Immature natural killer cell (primary cell): ENCODE results near the gene SLC8A1. TPM values are rescaled to one million over a fixed set of nuclear protein-coding genes. Genes with fewer than 3 reads are reported as not detected.

ENCODE experiments used
- DNase-seq, 3 donors: peaks; one replicate each; pipeline ENCODE4 v3.0.0; 2022; ENCODE audit warnings: mixed read lengths in 1 of 3
- H3K27ac Mint-ChIP-seq, 6 donors: one replicate each; pipeline ENCODE4 v1.8.0; 2020; ENCODE audit warnings: mixed read lengths in 6 of 6, mild to moderate bottlenecking in 5 of 6, inconsistent platforms in 4 of 6, moderate library complexity in 3 of 6
- H3K27me3 Mint-ChIP-seq, 3 donors: one replicate each; pipeline ENCODE4 v1.8.0; 2020 to 2021; ENCODE audit warnings: low read depth in 3 of 3, mild to moderate bottlenecking in 3 of 3, mixed read lengths in 3 of 3, moderate library complexity in 3 of 3, inconsistent platforms in 1 of 3
- H3K36me3 Mint-ChIP-seq, 3 donors: one replicate each; pipeline ENCODE4 v1.8.0; 2020; ENCODE audit warnings: mixed read lengths in 3 of 3, inconsistent platforms in 2 of 3, mild to moderate bottlenecking in 2 of 3
- H3K4me1 Mint-ChIP-seq, 2 donors: one replicate each; pipeline ENCODE4 v1.8.0; 2020; ENCODE audit warnings: inconsistent platforms in 2 of 2, mild to moderate bottlenecking in 2 of 2, mixed read lengths in 2 of 2, moderate library complexity in 1 of 2
- H3K4me3 Mint-ChIP-seq, 5 donors: one replicate each; pipeline ENCODE4 v1.8.0; 2020; ENCODE audit warnings: mild to moderate bottlenecking in 5 of 5, mixed read lengths in 5 of 5, inconsistent platforms in 3 of 5, moderate library complexity in 3 of 5
- H3K9me3 Mint-ChIP-seq, 6 donors: one replicate each; pipeline ENCODE4 v1.8.0; 2020; ENCODE audit warnings: mild to moderate bottlenecking in 6 of 6, mixed read lengths in 6 of 6, inconsistent platforms in 4 of 6, moderate library complexity in 3 of 6
- polyA plus RNA-seq, 3 donors: library from polyadenylated mRNA; unstranded; fragments of 300-500 nt; fragmentation: Illumina TruSeq; gene quantifications; one replicate each; pipeline ENCODE4 v1.2.3, GENCODE V29; 2021

Gene SLC8A1
- polyA plus RNA-seq, 3 donors from 2014 or later, result 0.01 to 0.34 (median 0.11) TPM

DNA sequence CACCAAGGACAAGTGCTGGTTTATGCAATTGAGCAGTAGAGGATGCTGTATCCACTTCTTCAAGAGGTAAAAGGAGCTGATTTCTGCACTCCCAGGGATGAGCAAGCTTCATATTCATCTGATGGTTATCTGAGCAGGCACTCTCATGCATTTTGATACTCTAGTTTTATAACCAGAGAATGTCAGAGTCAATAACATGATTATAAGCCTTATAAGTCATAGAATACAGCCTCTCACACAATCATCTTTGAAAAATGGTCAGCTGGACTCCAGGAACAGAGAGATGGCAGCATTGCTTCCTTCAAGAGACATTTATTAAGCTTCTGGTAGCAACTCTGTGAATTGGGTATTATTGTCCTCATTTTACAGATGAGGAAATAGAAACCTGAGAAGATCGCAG, 167.1 kb downstream of the SLC8A1 start:
- Mint-ChIP-seq H3K36me3 (no peaks in the 10 kb centered on the region), H3K4me1 (peaks cover 0 to 1% of the 10 kb centered on the region in 2 donors), H3K4me3 (no peak overlapping the region), H3K9me3 (peaks cover 0 to 2% (median 0%) of the 10 kb centered on the region in 6 donors), H3K27me3 (peaks cover 0 to 2% (median 0%) of the 10 kb centered on the region in 3 donors), H3K27ac (no peak overlapping the region)
- DNase-seq, result no peak

DNA sequence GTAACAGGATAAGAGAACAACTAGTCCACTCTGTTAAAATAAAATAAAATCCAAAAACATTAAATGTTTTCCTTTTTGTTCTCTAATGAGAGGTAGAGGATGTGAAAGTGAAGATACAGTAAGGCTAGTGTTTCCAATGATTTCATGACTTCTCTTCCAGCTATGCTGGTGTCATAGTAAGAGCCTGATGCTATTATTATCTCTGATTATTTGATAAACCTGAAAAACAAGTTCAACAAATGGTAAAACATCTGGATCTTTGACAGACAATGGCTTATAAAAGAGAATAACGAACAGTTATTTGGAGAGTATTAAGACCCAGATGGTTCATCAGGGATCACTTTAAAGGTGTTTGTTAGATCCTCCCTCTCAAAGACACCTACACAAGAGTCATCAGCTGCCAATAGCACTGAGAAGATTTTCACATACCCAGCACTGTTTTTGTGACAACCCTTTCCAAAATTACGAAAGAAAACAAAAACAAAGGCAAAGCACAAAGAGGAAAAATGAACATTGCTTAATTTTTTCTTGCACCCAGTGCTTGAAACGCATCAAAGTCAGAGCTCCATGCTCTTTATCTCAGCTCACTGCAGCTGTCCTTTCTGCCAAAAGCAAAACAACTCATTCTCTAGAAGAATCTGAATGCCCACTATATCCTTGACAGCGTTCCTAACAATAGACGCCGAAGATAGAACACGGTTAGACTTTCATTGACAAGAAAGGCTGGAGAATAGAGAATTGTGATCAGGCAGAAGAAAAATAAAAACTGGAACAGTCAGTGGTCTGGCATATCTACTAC, 168.6 kb downstream of the SLC8A1 start:
- H3K36me3 Mint-ChIP-seq, result no peaks in the 10 kb centered on the region
- H3K9me3 Mint-ChIP-seq, result peaks cover 0 to 2% (median 0%) of the 10 kb centered on the region in 6 donors
- no peak overlapping the region for H3K27ac Mint-ChIP-seq
- no peaks in the 10 kb centered on the region for H3K4me1 Mint-ChIP-seq
- DNase-seq, result no peak
- H3K4me3 Mint-ChIP-seq, result no peak overlapping the region
- peaks cover 0 to 2% (median 0%) of the 10 kb centered on the region in 3 donors for H3K27me3 Mint-ChIP-seq

DNA sequence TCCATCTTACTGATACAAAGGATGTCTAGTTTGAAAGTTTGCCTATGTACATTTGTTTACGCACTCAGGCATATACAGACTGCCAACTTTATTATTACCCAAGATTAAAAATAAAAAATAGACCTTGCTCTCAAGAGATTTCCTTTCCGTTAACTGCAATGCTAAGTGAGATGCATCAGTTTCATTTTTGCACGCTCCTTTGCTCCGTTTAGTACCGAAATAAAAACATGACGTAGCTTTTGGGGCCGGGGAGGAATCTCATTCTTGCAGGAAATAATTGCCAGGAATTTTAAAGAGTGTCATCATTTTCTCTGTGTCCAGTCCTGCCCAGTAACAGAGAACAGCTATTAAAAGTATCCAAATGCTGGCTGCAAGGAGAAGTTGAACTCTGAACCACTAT, 169.5 kb downstream of the SLC8A1 start:
- peaks cover 0 to 2% (median 0%) of the 10 kb centered on the region in 3 donors for H3K27me3 Mint-ChIP-seq
- no peaks in the 10 kb centered on the region for H3K36me3 Mint-ChIP-seq
- no peak overlapping the region for H3K4me3 Mint-ChIP-seq
- H3K27ac Mint-ChIP-seq, result no peak overlapping the region
- no peaks in the 10 kb centered on the region for H3K4me1 Mint-ChIP-seq
- peaks cover 0 to 2% (median 0%) of the 10 kb centered on the region in 6 donors for H3K9me3 Mint-ChIP-seq
- no peak for DNase-seq

DNA sequence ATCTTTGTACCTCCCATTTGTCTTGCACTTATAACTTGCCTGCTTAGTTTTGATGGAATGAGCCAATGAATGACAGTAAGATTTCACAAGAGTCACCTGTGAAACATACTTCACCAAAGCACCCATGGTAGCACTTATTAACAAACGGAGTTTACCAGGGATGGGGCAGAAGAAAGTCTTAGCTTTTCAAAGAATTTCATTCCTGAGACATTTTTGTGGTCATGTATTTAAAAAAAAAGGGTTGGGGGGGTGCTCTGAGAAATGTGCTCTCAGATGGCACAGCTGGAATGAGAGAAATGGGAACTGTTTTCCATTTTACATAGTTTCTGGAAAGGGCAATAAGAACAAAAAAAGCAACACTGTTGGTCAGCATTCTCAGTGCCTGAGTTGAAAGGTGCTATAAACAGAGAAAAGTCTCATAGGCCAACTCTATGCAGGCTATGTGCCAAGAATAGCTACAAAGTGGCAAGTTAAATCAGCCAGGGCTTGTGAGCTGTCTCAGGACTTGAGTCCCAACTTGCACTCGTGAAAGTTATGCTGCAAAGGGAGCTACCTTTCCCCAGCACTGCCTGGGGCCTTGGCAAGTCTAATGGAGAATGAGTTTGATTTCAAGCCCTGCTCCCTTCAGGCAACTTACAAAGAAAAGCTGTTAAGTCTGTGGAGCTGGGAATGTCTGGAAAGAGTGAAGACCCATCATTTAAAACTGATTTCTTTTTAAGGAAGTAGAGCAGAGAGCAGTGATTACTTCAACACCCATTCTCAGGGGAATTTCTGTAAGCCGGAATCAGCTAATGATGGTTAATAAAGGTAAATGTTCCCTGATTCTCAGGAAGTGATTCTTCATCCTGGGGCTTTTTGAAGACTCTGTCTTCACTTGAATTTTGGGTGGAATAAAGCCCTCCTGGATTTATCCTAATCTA, 170.6 kb downstream of the SLC8A1 start:
- peaks cover 0 to 2% (median 0%) of the 10 kb centered on the region in 6 donors for H3K9me3 Mint-ChIP-seq

DNA sequence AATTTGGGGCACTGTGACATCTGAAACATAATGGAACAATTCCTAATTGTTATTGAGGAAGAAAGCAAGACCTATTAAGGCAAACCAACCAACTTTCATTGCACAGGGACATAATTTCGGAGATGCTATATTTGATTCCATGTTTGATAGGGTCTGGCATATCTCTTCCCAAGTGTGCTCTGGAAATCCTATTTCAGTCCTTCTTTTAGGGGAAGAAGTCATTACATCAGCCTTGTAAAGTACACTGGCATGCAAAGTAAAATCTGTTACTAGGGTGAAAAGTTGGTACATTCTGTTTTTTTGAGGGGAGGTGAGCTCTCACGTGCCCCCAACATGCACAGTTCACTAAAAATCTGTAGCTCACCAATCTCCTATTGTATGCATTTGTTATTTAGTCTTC, 172.4 kb downstream of the SLC8A1 start:
- peaks cover 0 to 2% (median 0%) of the 10 kb centered on the region in 6 donors for H3K9me3 Mint-ChIP-seq
- no peak overlapping the region for H3K27ac Mint-ChIP-seq
- no peak overlapping the region for H3K4me3 Mint-ChIP-seq
- no peaks in the 10 kb centered on the region for H3K4me1 Mint-ChIP-seq
- no peaks in the 10 kb centered on the region for H3K27me3 Mint-ChIP-seq
- no peak for DNase-seq
- no peaks in the 10 kb centered on the region for H3K36me3 Mint-ChIP-seq

More for the DNA sequence above, 170.6 kb downstream of the SLC8A1 start:
- no peak for DNase-seq
- no peaks in the 10 kb centered on the region for H3K4me1 Mint-ChIP-seq
- peaks cover 0 to 2% (median 0%) of the 10 kb centered on the region in 3 donors for H3K27me3 Mint-ChIP-seq
- H3K4me3 Mint-ChIP-seq, result no peak overlapping the region
- H3K27ac Mint-ChIP-seq, result no peak overlapping the region
- no peaks in the 10 kb centered on the region for H3K36me3 Mint-ChIP-seq

DNA sequence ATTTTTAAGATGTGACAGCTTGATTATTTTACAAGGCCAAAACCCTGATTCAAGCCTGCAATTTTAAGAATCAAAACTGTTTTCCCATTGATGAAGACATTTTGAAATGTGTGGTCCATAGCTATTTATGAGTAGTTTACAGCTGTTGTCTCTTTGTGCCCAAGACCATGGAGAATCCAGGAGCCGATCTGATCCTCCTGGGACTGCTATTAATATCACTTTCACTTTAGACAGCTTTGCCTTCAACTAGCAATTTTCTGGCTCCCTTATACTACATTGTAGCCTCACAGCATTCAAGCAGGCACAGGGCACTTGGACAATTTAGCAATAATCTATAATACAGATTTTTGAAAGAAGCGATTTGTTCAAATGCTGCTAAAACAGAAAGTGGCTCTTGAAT, 172.9 kb downstream of the SLC8A1 start:
- DNase-seq, result no peak
- H3K27ac Mint-ChIP-seq, result no peak overlapping the region
- H3K4me1 Mint-ChIP-seq, result no peaks in the 10 kb centered on the region
- no peak overlapping the region for H3K4me3 Mint-ChIP-seq
- no peaks in the 10 kb centered on the region for H3K36me3 Mint-ChIP-seq
- H3K9me3 Mint-ChIP-seq, result peaks cover 0 to 2% (median 0%) of the 10 kb centered on the region in 6 donors
- no peaks in the 10 kb centered on the region for H3K27me3 Mint-ChIP-seq

DNA sequence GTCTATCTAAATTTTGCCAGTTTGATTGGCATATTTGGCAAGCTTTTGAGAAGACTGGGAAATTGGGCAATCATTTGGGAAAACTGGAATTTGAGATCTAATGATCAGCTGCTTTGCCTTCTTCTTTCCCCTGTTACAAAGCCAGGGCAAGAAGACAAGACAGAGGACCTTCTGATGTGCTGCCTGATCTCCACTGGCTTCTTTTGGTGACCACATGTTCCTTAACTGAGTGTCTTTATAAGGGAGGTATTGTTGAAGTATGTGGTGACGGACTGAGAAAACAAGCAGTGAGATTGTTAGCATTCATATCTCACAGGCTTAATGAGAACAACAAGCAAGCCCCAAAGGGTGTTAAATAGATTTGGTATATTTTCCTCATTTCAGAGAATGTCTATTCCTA, 175.8 kb downstream of the SLC8A1 start:
- DNase-seq, result no peak
- Mint-ChIP-seq H3K27me3 (no peaks in the 10 kb centered on the region), H3K4me3 (no peak overlapping the region), H3K4me1 (no peaks in the 10 kb centered on the region), H3K9me3 (peaks cover 0 to 3% (median 0%) of the 10 kb centered on the region in 6 donors), H3K36me3 (no peaks in the 10 kb centered on the region), H3K27ac (no peak overlapping the region)

DNA sequence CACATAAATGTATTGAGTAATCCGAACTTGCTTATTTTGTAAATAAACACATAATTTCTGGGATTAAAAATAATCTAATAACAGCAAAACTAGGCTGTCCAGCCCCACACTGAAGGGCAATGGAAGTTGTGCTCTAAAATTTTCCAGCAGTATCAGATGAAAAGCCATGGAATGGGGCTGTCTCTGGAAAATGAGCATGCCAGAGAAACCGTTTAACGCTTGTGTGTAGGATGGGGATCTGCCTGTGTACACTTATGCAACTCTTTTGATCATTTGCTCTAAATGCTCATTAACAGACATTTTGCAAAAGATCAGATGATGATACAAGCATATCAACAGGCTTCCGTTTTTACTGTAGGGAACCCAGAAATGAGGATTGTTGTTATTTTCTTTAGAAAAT, 177.6 kb downstream of the SLC8A1 start:
- H3K9me3 Mint-ChIP-seq, result peaks cover 0 to 3% (median 0%) of the 10 kb centered on the region in 6 donors
- no peak overlapping the region for H3K4me3 Mint-ChIP-seq
- no peaks in the 10 kb centered on the region for H3K4me1 Mint-ChIP-seq
- H3K27me3 Mint-ChIP-seq, result no peaks in the 10 kb centered on the region
- no peak overlapping the region for H3K27ac Mint-ChIP-seq
- H3K36me3 Mint-ChIP-seq, result no peaks in the 10 kb centered on the region
- no peak for DNase-seq

DNA sequence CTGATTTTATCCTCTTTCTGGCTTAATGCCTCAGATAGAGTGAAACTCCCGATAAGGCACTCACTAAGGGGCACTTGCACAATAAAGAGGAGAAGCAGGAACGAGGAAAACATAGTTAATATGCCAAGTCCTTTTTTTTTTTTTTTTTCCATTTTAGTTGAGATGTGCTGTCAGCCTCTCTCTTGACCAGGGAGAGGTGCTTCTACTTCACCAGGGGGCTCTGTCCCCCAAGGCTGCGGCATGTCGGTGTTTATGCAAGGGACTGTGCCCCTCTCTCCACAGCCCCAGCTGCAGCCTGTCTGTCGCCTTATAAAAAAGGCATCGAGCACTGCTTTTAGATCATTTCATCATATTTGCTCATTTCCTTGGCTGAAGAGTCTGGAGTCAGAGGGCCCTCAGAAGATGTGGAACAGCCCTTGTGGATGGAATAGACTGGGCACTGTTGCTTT, 178.1 kb downstream of the SLC8A1 start:
- H3K27ac Mint-ChIP-seq, result no peak overlapping the region
- DNase-seq, result no peak
- no peaks in the 10 kb centered on the region for H3K27me3 Mint-ChIP-seq
- H3K4me1 Mint-ChIP-seq, result no peaks in the 10 kb centered on the region
- no peaks in the 10 kb centered on the region for H3K36me3 Mint-ChIP-seq
- H3K9me3 Mint-ChIP-seq, result peaks cover 0 to 3% (median 0%) of the 10 kb centered on the region in 6 donors
- H3K4me3 Mint-ChIP-seq, result no peak overlapping the region

DNA sequence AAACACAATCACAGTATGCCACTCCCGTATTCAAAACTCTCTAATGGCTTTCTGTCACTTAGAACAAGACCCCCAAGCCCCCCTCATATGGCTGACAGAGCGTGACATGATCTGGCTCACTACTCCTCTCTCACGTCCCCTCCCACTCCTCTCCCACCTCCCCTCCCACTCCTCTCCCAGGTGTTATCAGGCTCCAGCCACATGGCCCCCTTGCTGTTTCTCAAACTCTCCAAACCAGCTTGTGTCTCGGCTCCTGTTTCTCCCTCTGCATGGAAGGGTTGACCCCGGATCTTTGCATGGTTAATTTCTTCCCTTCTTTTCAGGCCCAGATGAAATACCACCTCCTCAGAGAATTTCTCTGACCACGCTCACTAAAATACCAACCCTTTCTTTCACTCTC, 180.8 kb downstream of the SLC8A1 start:
- no peak overlapping the region for H3K4me3 Mint-ChIP-seq
- no peaks in the 10 kb centered on the region for H3K36me3 Mint-ChIP-seq
- H3K4me1 Mint-ChIP-seq, result no peaks in the 10 kb centered on the region
- no peaks in the 10 kb centered on the region for H3K27me3 Mint-ChIP-seq
- DNase-seq, result no peak
- H3K9me3 Mint-ChIP-seq, result peaks cover 0 to 3% (median 0%) of the 10 kb centered on the region in 6 donors
- H3K27ac Mint-ChIP-seq, result no peak overlapping the region

DNA sequence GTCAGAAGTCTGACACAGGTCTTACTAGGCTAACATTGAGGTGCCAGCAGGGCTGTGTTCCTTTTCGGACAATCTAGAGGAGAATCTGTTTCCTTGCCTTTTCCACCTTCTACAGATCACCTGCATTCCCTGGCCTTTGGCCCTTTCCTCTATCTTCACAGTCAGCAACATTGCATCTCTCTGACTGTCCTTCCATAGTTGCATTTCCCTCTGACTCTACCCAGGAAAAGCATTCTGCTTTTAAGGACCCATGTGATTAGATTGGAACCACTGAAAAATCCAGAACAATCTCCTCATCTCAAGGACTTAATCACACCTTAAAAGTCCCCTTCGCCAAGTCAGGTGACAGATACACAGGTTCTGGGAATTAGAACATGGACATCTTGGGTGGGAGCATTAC, 181.5 kb downstream of the SLC8A1 start:
- peaks cover 0 to 3% (median 0%) of the 10 kb centered on the region in 6 donors for H3K9me3 Mint-ChIP-seq
- H3K27ac Mint-ChIP-seq, result no peak overlapping the region
- no peak overlapping the region for H3K4me3 Mint-ChIP-seq
- no peaks in the 10 kb centered on the region for H3K4me1 Mint-ChIP-seq
- DNase-seq, result no peak
- H3K36me3 Mint-ChIP-seq, result no peaks in the 10 kb centered on the region
- H3K27me3 Mint-ChIP-seq, result no peaks in the 10 kb centered on the region

DNA sequence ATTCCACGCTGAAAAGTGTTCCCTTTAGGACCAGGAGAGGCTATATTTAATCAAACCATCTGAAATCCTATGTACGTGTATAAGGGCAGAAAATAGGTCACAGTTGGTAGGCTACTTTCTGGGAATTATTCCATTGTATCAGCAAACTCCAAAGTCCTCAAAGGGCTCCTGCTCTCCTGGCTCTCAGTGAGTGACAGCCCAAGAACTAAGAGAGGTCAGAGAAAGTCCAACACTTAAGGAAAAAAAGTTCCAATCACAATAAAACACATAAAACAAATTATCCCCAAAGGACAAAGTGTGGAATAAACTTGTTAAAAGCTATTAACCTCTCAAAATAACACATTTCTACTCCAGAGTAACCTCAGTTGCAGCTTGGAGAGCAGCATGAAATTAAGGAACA, 183.3 kb downstream of the SLC8A1 start:
- H3K27ac Mint-ChIP-seq, result no peak overlapping the region
- H3K27me3 Mint-ChIP-seq, result no peaks in the 10 kb centered on the region
- no peaks in the 10 kb centered on the region for H3K4me1 Mint-ChIP-seq
- peaks cover 0 to 3% (median 0%) of the 10 kb centered on the region in 6 donors for H3K9me3 Mint-ChIP-seq
- no peak for DNase-seq
- no peaks in the 10 kb centered on the region for H3K36me3 Mint-ChIP-seq
- H3K4me3 Mint-ChIP-seq, result no peak overlapping the region

DNA sequence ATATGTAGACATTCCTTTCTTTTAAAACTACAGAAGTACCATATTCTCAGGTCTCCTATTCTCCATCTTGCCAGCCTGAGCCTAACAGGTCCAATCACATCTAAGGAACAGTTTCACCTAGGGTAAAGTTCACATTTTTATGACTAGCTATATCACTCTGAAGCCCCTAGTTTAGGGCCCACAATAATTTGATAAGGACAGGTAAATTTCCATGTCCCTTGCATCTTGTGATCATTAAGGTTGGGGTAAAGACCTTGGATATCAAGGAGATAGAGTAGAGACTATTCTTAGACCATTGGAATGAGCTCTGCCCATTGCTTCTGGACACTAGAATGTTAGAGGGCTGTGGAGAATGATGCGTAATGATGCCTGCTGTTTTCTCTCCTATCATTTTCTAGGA, 185.7 kb downstream of the SLC8A1 start:
- Mint-ChIP-seq H3K27ac (no peak overlapping the region), H3K36me3 (no peaks in the 10 kb centered on the region), H3K4me1 (no peaks in the 10 kb centered on the region), H3K4me3 (no peak overlapping the region), H3K27me3 (no peaks in the 10 kb centered on the region), H3K9me3 (peaks cover 0 to 3% (median 0%) of the 10 kb centered on the region in 6 donors)
- no peak for DNase-seq

DNA sequence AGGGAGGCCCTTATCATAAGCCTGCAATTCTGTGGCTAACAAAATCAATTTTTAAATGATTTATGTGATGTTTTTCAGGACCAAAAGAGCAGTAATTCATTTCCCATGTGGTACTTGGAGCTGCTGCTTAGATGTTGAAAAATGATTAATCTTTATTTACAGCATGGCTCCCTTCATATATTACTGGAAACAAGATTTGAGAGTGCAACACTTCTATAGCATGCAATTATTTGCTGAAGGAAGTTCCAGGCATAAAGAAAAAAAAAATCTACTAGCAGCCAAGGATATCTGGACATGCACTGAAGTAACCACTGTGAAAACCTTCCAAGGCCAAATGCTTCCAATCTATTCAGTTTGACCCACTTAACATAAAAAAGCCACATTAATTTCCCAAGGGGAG, 186.3 kb downstream of the SLC8A1 start:
- H3K36me3 Mint-ChIP-seq, result no peaks in the 10 kb centered on the region
- no peak overlapping the region for H3K4me3 Mint-ChIP-seq
- H3K27ac Mint-ChIP-seq, result no peak overlapping the region
- no peaks in the 10 kb centered on the region for H3K27me3 Mint-ChIP-seq
- DNase-seq, result no peak
- H3K4me1 Mint-ChIP-seq, result no peaks in the 10 kb centered on the region
- H3K9me3 Mint-ChIP-seq, result peaks cover 0 to 4% (median 0%) of the 10 kb centered on the region in 6 donors
